Measurements from ENCODE around the gene KCNQ1.

- TF ChIP-seq CTCF (IDR thresholded peaks at IDR 0.05; ENCODE audit: poor library complexity, severe bottlenecking) = no peak
- no peak for TF ChIP-seq POLR2AphosphoS5 (IDR thresholded peaks at IDR 0.05)
- TF ChIP-seq RAD21 (conservative IDR thresholded peaks at IDR 0.05) = no peak
- TF ChIP-seq EZH2 (IDR thresholded peaks at IDR 0.05; ENCODE audit: borderline replicate concordance, insufficient read depth, low read length, poor library complexity, severe bottlenecking) = no peak
- TF ChIP-seq REST (IDR thresholded peaks at IDR 0.05; ENCODE audit: borderline replicate concordance) = no peak
- no peak for TF ChIP-seq TAF1 (IDR thresholded peaks at IDR 0.05; ENCODE audit: low read depth)
- no peak for TF ChIP-seq SMC3 (conservative IDR thresholded peaks at IDR 0.05; ENCODE audit: poor library complexity)
These were observed 127.9 kb downstream of the KCNQ1 start for GRCh38 chr11:2572491-2573239.

Measured in neural cell (in vitro differentiated cells).